HG03025 (cell line): ENCODE data around the gene CCDC175.

ENCODE experiments used
- ATAC-seq: cut with Tn5 transposase; IDR thresholded peaks from one replicate; pipeline ENCODE4 v1.9.1; 2021; ENCODE audit warnings: mild to moderate bottlenecking, moderate library complexity; ENCODE audit not compliant: unreplicated experiment, low FRiP score

The CCDC175 gene

GRCh38 chr14:59483363-59483762 is 93.2 kb downstream of the CCDC175 start:
- no peak for ATAC-seq

- ATAC-seq: no peak
Observed at GRCh38 chr14:59482541-59483331, 93.9 kb downstream of the CCDC175 start.

GRCh38 chr14:59481871-59482540 is 94.6 kb downstream of the CCDC175 start:
- ATAC-seq: no peak

GRCh38 chr14:59481407-59481806 is 95.2 kb downstream of the CCDC175 start:
- ATAC-seq: no peak

- no peak for ATAC-seq
Observed at GRCh38 chr14:59480166-59480565, 96.4 kb downstream of the CCDC175 start.

GRCh38 chr14:59478540-59478939 is 98.1 kb downstream of the CCDC175 start:
- no peak for ATAC-seq

- ATAC-seq: no peak
Observed at GRCh38 chr14:59475709-59476108, 100.9 kb downstream of the CCDC175 start.

GRCh38 chr14:59474172-59474571 is 102.4 kb downstream of the CCDC175 start:
- ATAC-seq: no peak

- ATAC-seq: peak; percentile 31
Observed at GRCh38 chr14:59465316-59466135, 111.1 kb downstream of the CCDC175 start, which contains the start of gene GPR135. GPR135 (minus strand) TSS chr14:59465380; CDS start chr14:59465226, 154 bp downstream.

- ATAC-seq: peak; percentile 67
Observed at GRCh38 chr14:59464486-59465315, 111.9 kb downstream of the CCDC175 start.

- peak; percentile 24 for ATAC-seq
Observed at GRCh38 chr14:59463787-59464485, 112.7 kb downstream of the CCDC175 start.

GRCh38 chr14:59461891-59462290 is 114.7 kb downstream of the CCDC175 start:
- no peak for ATAC-seq

GRCh38 chr14:59460378-59460777 is 116.2 kb downstream of the CCDC175 start:
- no peak for ATAC-seq

- no peak for ATAC-seq
Observed at GRCh38 chr14:59458486-59458885, 118.1 kb downstream of the CCDC175 start.

- ATAC-seq: no peak
Observed at GRCh38 chr14:59455411-59455810, 121.2 kb downstream of the CCDC175 start.
